ENCODE results near the gene IRF4.
"Not testable (repeated sequence)": the region's sequence is repeated elsewhere in the genome, so short reads cannot be mapped to it uniquely, and the experiment has no call there.

Gene IRF4

GRCh38 chr6:422433-423054, 31.0 kb downstream of the IRF4 start:
- Histone ChIP-seq H3K27me3 (ENCODE audit: control insufficient read depth, insufficient read depth, low read length, poor library complexity, severe bottlenecking) (no peaks in the 10 kb centered on the region), H3K4me3 (ENCODE audit: insufficient read depth, low read depth, low read length) (no peak overlapping the region), H3K27ac (ENCODE audit: insufficient read depth, low read depth, low read length, poor library complexity, severe bottlenecking) (no peak overlapping the region), H3K9me3 (ENCODE audit: control insufficient read depth, low read length) (no peaks in the 10 kb centered on the region), H3K4me1 (ENCODE audit: control insufficient read depth, insufficient read depth, low read length) (no peaks in the 10 kb centered on the region), H3K36me3 (ENCODE audit: control insufficient read depth, insufficient read depth, low read length) (no peaks in the 10 kb centered on the region)
- WGBS, 2 experiments, result 90 to 94% methylated on average over 6 of the region's 6 CpGs

- 92% methylated on average over 11 of the region's 11 CpGs for WGBS, 2 experiments
- Histone ChIP-seq H3K36me3 (ENCODE audit: control insufficient read depth, insufficient read depth, low read length) (no peaks in the 10 kb centered on the region), H3K4me1 (ENCODE audit: control insufficient read depth, insufficient read depth, low read length) (no peaks in the 10 kb centered on the region), H3K27ac (ENCODE audit: insufficient read depth, low read depth, low read length, poor library complexity, severe bottlenecking) (no peak overlapping the region), H3K27me3 (ENCODE audit: control insufficient read depth, insufficient read depth, low read length, poor library complexity, severe bottlenecking) (no peaks in the 10 kb centered on the region), H3K4me3 (ENCODE audit: insufficient read depth, low read depth, low read length) (no peak overlapping the region), H3K9me3 (ENCODE audit: control insufficient read depth, low read length) (no peaks in the 10 kb centered on the region)
Observed at GRCh38 chr6:423055-423798, 31.7 kb downstream of the IRF4 start.

- WGBS, 2 experiments, result 95% methylated on average over 35 to 36 of the region's 39 CpGs
- Histone ChIP-seq H3K27me3 (ENCODE audit: control insufficient read depth, insufficient read depth, low read length, poor library complexity, severe bottlenecking) (no peaks in the 10 kb centered on the region), H3K36me3 (ENCODE audit: control insufficient read depth, insufficient read depth, low read length) (no peaks in the 10 kb centered on the region), H3K4me1 (ENCODE audit: control insufficient read depth, insufficient read depth, low read length) (no peaks in the 10 kb centered on the region), H3K9me3 (ENCODE audit: control insufficient read depth, low read length) (no peaks in the 10 kb centered on the region), H3K4me3 (ENCODE audit: insufficient read depth, low read depth, low read length) (no peak overlapping the region), H3K27ac (ENCODE audit: insufficient read depth, low read depth, low read length, poor library complexity, severe bottlenecking) (no peak overlapping the region)
Observed at GRCh38 chr6:423799-424345, 32.3 kb downstream of the IRF4 start.

GRCh38 chr6:424741-425417, 33.3 kb downstream of the IRF4 start:
- 88 to 90% methylated on average over 27 of the region's 27 CpGs for WGBS, 2 experiments
- Histone ChIP-seq H3K27me3 (ENCODE audit: control insufficient read depth, insufficient read depth, low read length, poor library complexity, severe bottlenecking) (no peaks in the 10 kb centered on the region), H3K27ac (ENCODE audit: insufficient read depth, low read depth, low read length, poor library complexity, severe bottlenecking) (no peak overlapping the region), H3K4me1 (ENCODE audit: control insufficient read depth, insufficient read depth, low read length) (no peaks in the 10 kb centered on the region), H3K9me3 (ENCODE audit: control insufficient read depth, low read length) (no peaks in the 10 kb centered on the region), H3K4me3 (ENCODE audit: insufficient read depth, low read depth, low read length) (no peak overlapping the region), H3K36me3 (ENCODE audit: control insufficient read depth, insufficient read depth, low read length) (no peaks in the 10 kb centered on the region)

- not testable (repeated sequence) for H3K36me3 ChIP-seq (ENCODE audit: control insufficient read depth, insufficient read depth, low read length); H3K27me3 ChIP-seq (ENCODE audit: control insufficient read depth, insufficient read depth, low read length, poor library complexity, severe bottlenecking); H3K27ac ChIP-seq (ENCODE audit: insufficient read depth, low read depth, low read length, poor library complexity, severe bottlenecking); H3K4me1 ChIP-seq (ENCODE audit: control insufficient read depth, insufficient read depth, low read length); H3K4me3 ChIP-seq (ENCODE audit: insufficient read depth, low read depth, low read length); H3K9me3 ChIP-seq (ENCODE audit: control insufficient read depth, low read length)
- 78 to 79% methylated on average over 7 of the region's 7 CpGs for WGBS, 2 experiments
Observed at GRCh38 chr6:425418-425788, 33.9 kb downstream of the IRF4 start.

- not testable (repeated sequence) for H3K4me3 ChIP-seq (ENCODE audit: insufficient read depth, low read depth, low read length); H3K36me3 ChIP-seq (ENCODE audit: control insufficient read depth, insufficient read depth, low read length); H3K27ac ChIP-seq (ENCODE audit: insufficient read depth, low read depth, low read length, poor library complexity, severe bottlenecking); H3K27me3 ChIP-seq (ENCODE audit: control insufficient read depth, insufficient read depth, low read length, poor library complexity, severe bottlenecking); H3K9me3 ChIP-seq (ENCODE audit: control insufficient read depth, low read length); H3K4me1 ChIP-seq (ENCODE audit: control insufficient read depth, insufficient read depth, low read length)
- WGBS, 2 experiments, result 97% methylated on average over 43 to 45 of the region's 45 CpGs
Observed at GRCh38 chr6:426198-426738, 34.7 kb downstream of the IRF4 start.

- WGBS, 2 experiments, result 85% methylated on average over 11 of the region's 11 CpGs
- H3K36me3 ChIP-seq (ENCODE audit: control insufficient read depth, insufficient read depth, low read length), result no peaks in the 10 kb centered on the region
- no peak overlapping the region for H3K27ac ChIP-seq (ENCODE audit: insufficient read depth, low read depth, low read length, poor library complexity, severe bottlenecking)
- no peaks in the 10 kb centered on the region for H3K9me3 ChIP-seq (ENCODE audit: control insufficient read depth, low read length)
- no peaks in the 10 kb centered on the region for H3K4me1 ChIP-seq (ENCODE audit: control insufficient read depth, insufficient read depth, low read length)
- no peaks in the 10 kb centered on the region for H3K27me3 ChIP-seq (ENCODE audit: control insufficient read depth, insufficient read depth, low read length, poor library complexity, severe bottlenecking)
- H3K4me3 ChIP-seq (ENCODE audit: insufficient read depth, low read depth, low read length), result no peak overlapping the region
Observed at GRCh38 chr6:428047-428603, 36.6 kb downstream of the IRF4 start.

- Histone ChIP-seq H3K27ac (ENCODE audit: insufficient read depth, low read depth, low read length, poor library complexity, severe bottlenecking) (no peak overlapping the region), H3K36me3 (ENCODE audit: control insufficient read depth, insufficient read depth, low read length) (no peaks in the 10 kb centered on the region), H3K9me3 (ENCODE audit: control insufficient read depth, low read length) (no peaks in the 10 kb centered on the region), H3K4me3 (ENCODE audit: insufficient read depth, low read depth, low read length) (no peak overlapping the region), H3K4me1 (ENCODE audit: control insufficient read depth, insufficient read depth, low read length) (no peaks in the 10 kb centered on the region), H3K27me3 (ENCODE audit: control insufficient read depth, insufficient read depth, low read length, poor library complexity, severe bottlenecking) (no peaks in the 10 kb centered on the region)
- WGBS, 2 experiments, result 88 to 90% methylated on average over 2 to 3 of the region's 4 CpGs
Observed at GRCh38 chr6:429515-430121, 38.1 kb downstream of the IRF4 start.

- no peaks in the 10 kb centered on the region for H3K27me3 ChIP-seq (ENCODE audit: control insufficient read depth, insufficient read depth, low read length, poor library complexity, severe bottlenecking)
- 95 to 98% methylated on average over 10 of the region's 10 CpGs for WGBS, 2 experiments
- no peaks in the 10 kb centered on the region for H3K36me3 ChIP-seq (ENCODE audit: control insufficient read depth, insufficient read depth, low read length)
- H3K9me3 ChIP-seq (ENCODE audit: control insufficient read depth, low read length), result no peaks in the 10 kb centered on the region
- no peak overlapping the region for H3K27ac ChIP-seq (ENCODE audit: insufficient read depth, low read depth, low read length, poor library complexity, severe bottlenecking)
- no peak overlapping the region for H3K4me3 ChIP-seq (ENCODE audit: insufficient read depth, low read depth, low read length)
- H3K4me1 ChIP-seq (ENCODE audit: control insufficient read depth, insufficient read depth, low read length), result no peaks in the 10 kb centered on the region
Observed at GRCh38 chr6:431504-431903, 40.0 kb downstream of the IRF4 start.
